ENCODE results near the gene KDSR. TPM values are rescaled to one million over a fixed set of nuclear protein-coding genes. Genes with fewer than 3 reads are reported as not detected.

Gene KDSR
- total and polyA plus RNA-seq, 2 donors (not counting 1 experiment from before 2014, with no cell fraction given): 6.4 to 21.1 TPM

GRCh38 chr18:63348508-63349136 lies 18.4 kb downstream of the KDSR start:
- H3K36me3 ChIP-seq (replicated peaks in 1 of 2; ENCODE audit: control extremely low read depth in 1 of 2, control insufficient read depth in 1 of 2, extremely low read depth in 1 of 2, insufficient read depth in 2 of 2, low read length in 1 of 2): peaks cover 1 to 43% of the 10 kb centered on the region in 2 experiments
- intact Hi-C loops (cut with micrococcal nuclease): no loop called here
- DNase-seq: peak; percentile 14
- H3K4me3 Mint-ChIP-seq: no peak overlapping the region
- peak; percentile 28 for ATAC-seq (ENCODE audit: low read depth)
- H2AFZ ChIP-seq (ENCODE audit: insufficient read depth, low read depth, low read length, poor library complexity, severe bottlenecking): no peak overlapping the region
- H3K4me1 Mint-ChIP-seq: peaks cover 8% of the 10 kb centered on the region
- H3K4me1 ChIP-seq (ENCODE audit: control insufficient read depth in 2 of 2, insufficient read depth in 2 of 2, low read length in 2 of 2): peaks cover 5 to 7% of the 10 kb centered on the region in 2 donors
- TF ChIP-seq EZH2 (IDR thresholded peaks at IDR 0.05; ENCODE audit: borderline replicate concordance, insufficient read depth, low read depth, low read length, poor library complexity, severe bottlenecking) (no peak), CTCF (IDR thresholded peaks at IDR 0.05) (no peak)
- ChIA-PET POLR2A (no interaction called here), CTCF (no interaction called here)
- H3K27ac Mint-ChIP-seq: peak overlapping the region; percentile 21
- H3K9me3 ChIP-seq (ENCODE audit: control extremely low read depth in 1 of 3, control insufficient read depth in 2 of 3, insufficient read depth in 1 of 3, low read length in 2 of 3): no peaks in the 10 kb centered on the region
- no peak overlapping the region for H3K4me3 ChIP-seq (ENCODE audit: control extremely low read depth in 1 of 5, extremely low read depth in 1 of 5, insufficient read depth in 1 of 5, low read depth in 2 of 5, low read length in 4 of 5)
- no peaks in the 10 kb centered on the region for H3K79me2 ChIP-seq (ENCODE audit: control insufficient read depth, insufficient read depth, low read length)
- 40% methylated on average over 5 of the region's 7 CpGs for WGBS (ENCODE audit: insufficient coverage)
- no peaks in the 10 kb centered on the region for H4K20me1 ChIP-seq (ENCODE audit: control insufficient read depth, insufficient read depth, low read length, poor library complexity, severe bottlenecking)
- H3K27ac ChIP-seq (ENCODE audit: low read length in 2 of 2): no peak overlapping the region
- H3K27me3 ChIP-seq (replicated peaks in 1 of 4; ENCODE audit: control extremely low read depth in 1 of 4, control insufficient read depth in 3 of 4, insufficient read depth in 4 of 4, low read length in 3 of 4): no peaks in the 10 kb centered on the region
- H3K4me2 ChIP-seq (replicated peaks; ENCODE audit: low read depth, low read length, poor library complexity, severe bottlenecking): peak overlapping the region; percentile 15
- no peaks in the 10 kb centered on the region for H3K9me3 Mint-ChIP-seq (ENCODE audit: insufficient read depth)
- no peak overlapping the region for H3K9ac ChIP-seq (ENCODE audit: low read length)
- no peaks in the 10 kb centered on the region for H3K27me3 Mint-ChIP-seq

- 95% methylated on average over 5 of the region's 7 CpGs for WGBS (ENCODE audit: insufficient coverage)
- peaks cover 1 to 45% of the 10 kb centered on the region in 2 experiments for H3K36me3 ChIP-seq (replicated peaks in 1 of 2; ENCODE audit: control extremely low read depth in 1 of 2, control insufficient read depth in 1 of 2, extremely low read depth in 1 of 2, insufficient read depth in 2 of 2, low read length in 1 of 2)
Measured at GRCh38 chr18:63346480-63347183, 20.4 kb downstream of the KDSR start.

More at GRCh38 chr18:63346480-63347183, 20.4 kb downstream of the KDSR start:
- Mint-ChIP-seq H3K9me3 (ENCODE audit: insufficient read depth) (no peaks in the 10 kb centered on the region), H3K4me1 (peaks cover 8% of the 10 kb centered on the region), H3K4me3 (no peak overlapping the region), H3K27ac (no peak overlapping the region), H3K27me3 (no peaks in the 10 kb centered on the region)
- H3K9ac ChIP-seq (ENCODE audit: low read length): no peak overlapping the region
- intact Hi-C loops (cut with micrococcal nuclease): no loop called here
- no peaks in the 10 kb centered on the region for H3K9me3 ChIP-seq (ENCODE audit: control extremely low read depth in 1 of 3, control insufficient read depth in 2 of 3, insufficient read depth in 1 of 3, low read length in 2 of 3)
- TF ChIP-seq CTCF (IDR thresholded peaks at IDR 0.05): no peak
- no peak for TF ChIP-seq EZH2 (IDR thresholded peaks at IDR 0.05; ENCODE audit: borderline replicate concordance, insufficient read depth, low read depth, low read length, poor library complexity, severe bottlenecking)
- H3K27me3 ChIP-seq (replicated peaks in 1 of 4; ENCODE audit: control extremely low read depth in 1 of 4, control insufficient read depth in 3 of 4, insufficient read depth in 4 of 4, low read length in 3 of 4): no peaks in the 10 kb centered on the region
- H3K27ac ChIP-seq (ENCODE audit: low read length in 2 of 2): no peak overlapping the region
- CTCF ChIA-PET: interaction anchor here (0.7 to 8.6 kb wide), 4 partner anchors 18 to 365 kb away, joined by 3 to 90 read pairs (median 4); no protein-coding TSS in a partner anchor
- no peak overlapping the region for H2AFZ ChIP-seq (ENCODE audit: insufficient read depth, low read depth, low read length, poor library complexity, severe bottlenecking)
- no peak overlapping the region for H3K4me3 ChIP-seq (ENCODE audit: control extremely low read depth in 1 of 5, extremely low read depth in 1 of 5, insufficient read depth in 1 of 5, low read depth in 2 of 5, low read length in 4 of 5)
- no peaks in the 10 kb centered on the region for H3K79me2 ChIP-seq (ENCODE audit: control insufficient read depth, insufficient read depth, low read length)
- no peak overlapping the region for H3K4me2 ChIP-seq (replicated peaks; ENCODE audit: low read depth, low read length, poor library complexity, severe bottlenecking)
- no peak for DNase-seq
- H4K20me1 ChIP-seq (ENCODE audit: control insufficient read depth, insufficient read depth, low read length, poor library complexity, severe bottlenecking): no peaks in the 10 kb centered on the region
- POLR2A ChIA-PET: no interaction called here
- no peak for ATAC-seq (ENCODE audit: low read depth)
- peaks cover 5 to 7% of the 10 kb centered on the region in 2 donors for H3K4me1 ChIP-seq (ENCODE audit: control insufficient read depth in 2 of 2, insufficient read depth in 2 of 2, low read length in 2 of 2)

All from B cell (primary cell).